GM10248 (cell line): ENCODE data around the gene DEAF1.

Experiments used
- CTCF ChIA-PET: fragments of 300-600 bp; sonication (Branson Sonifier 250); formaldehyde crosslinking; extraction: SDS; loops from one replicate; lab custom pipeline; 2021; ENCODE audit warnings: antibody characterized with exemption; lab: Yijun Ruan, JAX
- POLR2A ChIA-PET: fragments of 350-650 bp; sonication (Branson Sonifier 250); formaldehyde crosslinking; extraction: SDS; loops from one replicate; lab custom pipeline; 2020; ENCODE audit warnings: antibody characterized with exemption; lab: Yijun Ruan, JAX
- DNase-seq: peaks from one replicate; pipeline ENCODE4 v3.0.0; 2012; ENCODE audit errors: extremely low spot score
- TF ChIP-seq, protein P1 (sequence below): IDR thresholded peaks from 2 replicates; pipeline ENCODE4 v1.5.1; 2012; ENCODE audit warnings: mild to moderate bottlenecking, low read depth; ENCODE audit errors: extremely low read depth, missing control alignments, control extremely low read depth

The DEAF1 gene

DNA sequence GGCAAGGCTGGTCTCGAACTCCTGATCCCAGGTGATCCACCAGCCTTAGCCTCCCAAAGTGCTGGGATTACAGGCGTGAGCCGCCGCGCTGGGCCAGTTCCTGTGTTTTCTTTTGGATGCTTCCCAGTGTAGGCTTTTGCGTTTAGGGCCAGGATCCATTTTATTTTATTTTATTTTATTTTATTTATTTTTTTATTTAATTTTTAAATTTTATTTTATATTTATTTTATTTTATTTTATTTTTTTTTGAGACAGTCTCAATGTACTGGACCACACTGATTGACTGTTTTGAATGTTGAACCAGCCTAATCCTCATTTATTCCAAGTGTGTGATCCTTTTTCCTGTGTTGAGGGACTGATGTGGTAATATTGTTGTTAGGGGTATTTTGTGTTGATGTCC is 19.4 kb upstream of the DEAF1 start:
- TF ChIP-seq, protein P1, sequence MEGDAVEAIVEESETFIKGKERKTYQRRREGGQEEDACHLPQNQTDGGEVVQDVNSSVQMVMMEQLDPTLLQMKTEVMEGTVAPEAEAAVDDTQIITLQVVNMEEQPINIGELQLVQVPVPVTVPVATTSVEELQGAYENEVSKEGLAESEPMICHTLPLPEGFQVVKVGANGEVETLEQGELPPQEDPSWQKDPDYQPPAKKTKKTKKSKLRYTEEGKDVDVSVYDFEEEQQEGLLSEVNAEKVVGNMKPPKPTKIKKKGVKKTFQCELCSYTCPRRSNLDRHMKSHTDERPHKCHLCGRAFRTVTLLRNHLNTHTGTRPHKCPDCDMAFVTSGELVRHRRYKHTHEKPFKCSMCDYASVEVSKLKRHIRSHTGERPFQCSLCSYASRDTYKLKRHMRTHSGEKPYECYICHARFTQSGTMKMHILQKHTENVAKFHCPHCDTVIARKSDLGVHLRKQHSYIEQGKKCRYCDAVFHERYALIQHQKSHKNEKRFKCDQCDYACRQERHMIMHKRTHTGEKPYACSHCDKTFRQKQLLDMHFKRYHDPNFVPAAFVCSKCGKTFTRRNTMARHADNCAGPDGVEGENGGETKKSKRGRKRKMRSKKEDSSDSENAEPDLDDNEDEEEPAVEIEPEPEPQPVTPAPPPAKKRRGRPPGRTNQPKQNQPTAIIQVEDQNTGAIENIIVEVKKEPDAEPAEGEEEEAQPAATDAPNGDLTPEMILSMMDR = no peak
- CTCF ChIA-PET = no interaction called here
- POLR2A ChIA-PET = no interaction called here

GRCh38 chr11:709109-709997 is 14.3 kb upstream of the DEAF1 start:
- POLR2A ChIA-PET = no interaction called here

More for the DNA sequence above, 19.4 kb upstream of the DEAF1 start:
- DNase-seq = no peak

DNA sequence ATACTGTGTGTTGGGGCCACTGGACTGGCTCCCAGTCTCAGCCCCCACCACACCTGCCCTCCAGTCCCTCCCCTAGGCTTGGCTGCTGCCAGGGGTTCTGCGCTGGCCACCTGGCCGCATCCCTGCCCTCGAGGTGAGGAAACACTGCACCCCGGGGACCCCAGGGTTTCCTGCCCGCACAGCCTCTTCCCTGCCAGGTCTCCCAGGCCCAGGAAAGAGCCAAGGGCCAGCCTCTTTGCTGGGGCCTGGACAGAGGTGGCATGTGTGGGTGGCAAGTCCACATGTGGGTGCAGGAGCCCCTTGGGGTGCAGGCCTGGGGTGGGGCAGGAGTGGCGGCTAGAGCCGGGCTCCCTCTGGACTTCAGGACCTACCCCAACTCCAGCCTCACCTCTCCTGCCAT is 13.5 kb upstream of the DEAF1 start:
- peak; percentile 26 for DNase-seq
- POLR2A ChIA-PET = no interaction called here
- TF ChIP-seq, protein P1 = no peak
- CTCF ChIA-PET = interaction anchor here (2.5 kb wide), 1 partner anchor 18 kb away, joined by 8 read pairs; no protein-coding TSS in a partner anchor

More at GRCh38 chr11:709109-709997, 14.3 kb upstream of the DEAF1 start:
- peak; percentile 27 for DNase-seq
- CTCF ChIA-PET = interaction anchor here (1.1 to 2.5 kb wide), 3 partner anchors 13 to 155 kb away, joined by 3 to 8 read pairs (median 3); no protein-coding TSS in a partner anchor
- TF ChIP-seq, protein P1 = no peak

DNA sequence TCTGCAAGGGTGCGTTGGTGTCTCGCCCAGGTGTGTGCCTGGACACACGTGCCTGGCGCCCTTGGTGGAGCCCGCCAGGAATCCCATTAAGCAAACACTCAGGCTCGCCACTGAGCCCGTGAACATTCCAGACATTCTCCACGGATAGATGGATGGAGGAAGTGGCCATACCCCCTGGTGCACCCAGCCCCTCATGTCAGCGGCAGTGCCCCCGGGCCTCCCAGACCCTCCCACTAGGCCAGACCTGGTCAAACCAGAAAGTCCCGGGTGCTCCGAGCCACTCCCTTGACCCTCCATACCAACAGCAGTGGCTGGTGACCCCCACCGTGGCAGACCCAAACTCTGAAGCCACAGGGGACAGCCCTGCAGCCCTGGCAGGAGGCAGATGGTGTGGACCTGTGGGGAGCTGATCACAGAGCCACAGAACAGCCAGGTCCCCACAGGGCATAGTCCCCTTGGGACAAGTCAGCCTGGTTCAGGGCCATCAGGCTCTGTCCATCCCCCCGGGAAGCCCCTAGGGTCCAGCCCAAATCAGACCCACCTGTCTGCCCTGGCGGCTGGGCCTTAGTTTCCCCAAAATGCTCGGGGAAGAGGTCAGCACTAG is 12.9 kb upstream of the DEAF1 start:
- ChIA-PET POLR2A (no interaction called here), CTCF (interaction anchor here (1.5 to 2.5 kb wide), 2 partner anchors 16 to 19 kb away, joined by 7 to 8 read pairs; no protein-coding TSS in a partner anchor)
- TF ChIP-seq, protein P1 = no peak
- DNase-seq = peak; percentile 29

- DNase-seq = peak; percentile 32
- CTCF ChIA-PET = interaction anchor here (1.0 to 2.5 kb wide), 3 partner anchors 17 to 89 kb away, joined by 3 to 8 read pairs (median 7); no protein-coding TSS in a partner anchor
- POLR2A ChIA-PET = interaction anchor here (0.6 kb wide), 1 partner anchor 47 kb away, joined by 8 read pairs; no protein-coding TSS in a partner anchor
- TF ChIP-seq, protein P1 = no peak
Measured at GRCh38 chr11:706957-707816, 12.2 kb upstream of the DEAF1 start.

DNA sequence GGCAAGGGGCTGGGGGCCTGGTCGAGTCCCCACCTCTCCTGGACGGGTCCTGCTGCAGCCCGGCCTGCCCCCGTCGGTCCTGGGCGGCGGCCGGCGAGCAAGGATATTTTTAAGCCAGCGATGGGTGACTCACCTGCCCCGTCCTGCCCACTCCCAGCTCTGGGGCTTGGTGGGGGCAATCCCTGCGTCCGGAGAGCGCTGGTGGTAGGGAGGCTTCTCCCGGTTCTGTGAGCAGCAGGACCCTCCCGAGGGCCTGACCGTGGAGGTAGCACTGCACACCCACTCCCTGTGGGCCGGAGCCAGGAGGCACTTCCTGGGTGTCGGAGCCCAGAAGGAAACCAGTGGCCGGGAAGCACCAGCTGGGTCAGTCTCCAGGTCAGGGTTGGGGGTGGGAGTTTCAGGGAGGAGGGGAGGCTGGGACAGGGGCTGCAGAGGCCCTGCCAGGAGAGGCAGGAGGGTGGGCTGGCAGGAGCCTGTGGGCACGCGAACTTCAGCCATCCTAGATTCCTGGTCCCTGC is 11.5 kb upstream of the DEAF1 start:
- POLR2A ChIA-PET = interaction anchor here (0.6 kb wide), 1 partner anchor 48 kb away, joined by 8 read pairs; no protein-coding TSS in a partner anchor
- no peak for DNase-seq
- CTCF ChIA-PET = interaction anchor here (1.0 to 1.5 kb wide), 2 partner anchors 18 to 90 kb away, joined by 3 to 7 read pairs; no protein-coding TSS in a partner anchor
- TF ChIP-seq, protein P1 = no peak
